Transverse colon (tissue), 3 donors: Measurements from ENCODE around the gene C5orf34.

Experiments
- EP300 ChIP-seq: sonication (generic); formaldehyde crosslinking; IDR thresholded peaks from one replicate; pipeline ENCODE4 v1.6.1; 2017; ENCODE audit warnings: antibody characterized with exemption, low read depth
- TF ChIP-seq, protein P1 (sequence below), 5 experiments: fragments of 200-600 bp in 3 of 5; fragments of 450-650 bp in 2 of 5; sonication (generic) in 3 of 5; IDR thresholded peaks; 1 replicate in 2 of 5; 2 replicates in 3 of 5; pipeline ENCODE4 v1.5.1; 2016 to 2017; ENCODE audit warnings: antibody characterized with exemption in 5 of 5, inconsistent platforms in 3 of 5, mild to moderate bottlenecking in 2 of 5, moderate library complexity in 1 of 5

DNA sequence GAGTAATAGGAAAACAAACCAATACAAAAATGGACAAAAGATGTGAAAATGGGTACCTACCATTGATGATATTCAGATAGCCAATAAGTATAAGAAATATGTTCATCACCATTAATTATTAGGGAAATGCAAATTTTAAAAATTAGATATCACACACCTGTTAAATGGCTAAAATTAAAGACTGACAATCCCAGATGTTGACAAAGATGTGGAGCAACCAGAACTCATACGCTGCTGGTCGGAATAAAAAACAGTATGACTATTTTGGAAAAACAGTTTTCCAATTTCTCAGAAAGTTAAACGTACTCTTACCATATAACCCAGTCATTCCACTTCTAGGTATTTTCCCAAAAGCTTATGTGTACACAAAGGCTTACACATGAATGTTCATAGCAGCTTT, 58.4 kb downstream of the C5orf34 start:
- TF ChIP-seq, protein P1, sequence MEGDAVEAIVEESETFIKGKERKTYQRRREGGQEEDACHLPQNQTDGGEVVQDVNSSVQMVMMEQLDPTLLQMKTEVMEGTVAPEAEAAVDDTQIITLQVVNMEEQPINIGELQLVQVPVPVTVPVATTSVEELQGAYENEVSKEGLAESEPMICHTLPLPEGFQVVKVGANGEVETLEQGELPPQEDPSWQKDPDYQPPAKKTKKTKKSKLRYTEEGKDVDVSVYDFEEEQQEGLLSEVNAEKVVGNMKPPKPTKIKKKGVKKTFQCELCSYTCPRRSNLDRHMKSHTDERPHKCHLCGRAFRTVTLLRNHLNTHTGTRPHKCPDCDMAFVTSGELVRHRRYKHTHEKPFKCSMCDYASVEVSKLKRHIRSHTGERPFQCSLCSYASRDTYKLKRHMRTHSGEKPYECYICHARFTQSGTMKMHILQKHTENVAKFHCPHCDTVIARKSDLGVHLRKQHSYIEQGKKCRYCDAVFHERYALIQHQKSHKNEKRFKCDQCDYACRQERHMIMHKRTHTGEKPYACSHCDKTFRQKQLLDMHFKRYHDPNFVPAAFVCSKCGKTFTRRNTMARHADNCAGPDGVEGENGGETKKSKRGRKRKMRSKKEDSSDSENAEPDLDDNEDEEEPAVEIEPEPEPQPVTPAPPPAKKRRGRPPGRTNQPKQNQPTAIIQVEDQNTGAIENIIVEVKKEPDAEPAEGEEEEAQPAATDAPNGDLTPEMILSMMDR (IDR thresholded peaks at IDR 0.05) = no peak
- TF ChIP-seq EP300 = no peak
